GM19395 (cell line): ENCODE data around the gene OLFM1.
"Not testable (repeated sequence)": the region's sequence is repeated elsewhere in the genome, so short reads cannot be mapped to it uniquely, and the experiment has no call there.

Experiments used
- ATAC-seq: cut with Tn5 transposase; IDR thresholded peaks from one replicate; pipeline ENCODE4 v1.9.1; 2021; ENCODE audit warnings: mild to moderate bottlenecking, moderate library complexity; ENCODE audit not compliant: unreplicated experiment

OLFM1 gene

DNA sequence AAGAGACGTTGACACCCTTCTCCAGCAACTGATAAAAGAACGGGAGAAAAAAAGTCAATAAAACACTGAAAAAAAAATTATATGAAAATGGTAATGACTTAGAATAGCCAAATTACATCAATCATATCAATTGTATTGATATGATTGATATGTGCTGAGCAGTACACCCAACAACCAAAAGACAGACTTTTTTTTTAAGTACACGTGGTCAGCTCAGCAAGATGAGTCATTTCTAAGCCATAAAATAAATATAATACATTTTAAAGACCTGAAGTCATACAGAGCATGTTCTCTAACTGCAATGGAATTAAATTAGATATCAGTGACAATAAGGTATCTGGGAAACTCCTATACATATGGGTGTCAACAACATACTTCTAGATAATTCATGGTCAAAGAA is 30.9 kb upstream of the OLFM1 start:
- ATAC-seq, result no peak

DNA sequence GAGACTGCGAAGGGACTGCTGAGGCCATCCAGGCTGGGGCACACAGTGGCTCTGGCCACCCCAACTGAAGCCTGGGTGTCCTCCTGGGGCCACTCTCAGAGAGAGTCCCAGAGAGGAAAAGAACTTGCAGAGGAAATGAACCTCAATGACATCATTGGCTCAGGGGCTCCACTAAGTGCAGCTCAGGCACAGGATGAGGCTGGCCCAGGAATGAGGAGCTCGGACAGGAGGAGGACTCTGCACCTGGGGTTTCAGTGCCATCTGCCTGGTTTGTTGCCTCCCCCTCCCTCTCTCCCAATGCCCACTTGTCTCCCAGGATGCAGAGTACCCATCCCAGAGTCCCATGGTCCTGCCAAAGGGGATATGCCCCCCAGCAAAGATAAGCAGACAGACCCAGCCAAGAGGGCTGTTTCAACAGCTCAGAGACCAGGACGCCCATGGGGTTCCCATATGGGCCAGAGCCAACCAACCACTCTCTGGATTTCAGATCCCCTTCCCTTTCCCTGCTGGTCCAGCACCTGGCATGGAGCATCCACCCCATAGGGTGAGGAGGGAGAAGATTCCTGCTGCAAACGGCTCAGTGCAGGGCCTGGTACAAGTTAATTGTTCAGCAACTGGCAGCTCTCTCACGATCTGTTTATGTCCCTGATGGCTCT is 26.9 kb upstream of the OLFM1 start:
- ATAC-seq, result no peak

DNA sequence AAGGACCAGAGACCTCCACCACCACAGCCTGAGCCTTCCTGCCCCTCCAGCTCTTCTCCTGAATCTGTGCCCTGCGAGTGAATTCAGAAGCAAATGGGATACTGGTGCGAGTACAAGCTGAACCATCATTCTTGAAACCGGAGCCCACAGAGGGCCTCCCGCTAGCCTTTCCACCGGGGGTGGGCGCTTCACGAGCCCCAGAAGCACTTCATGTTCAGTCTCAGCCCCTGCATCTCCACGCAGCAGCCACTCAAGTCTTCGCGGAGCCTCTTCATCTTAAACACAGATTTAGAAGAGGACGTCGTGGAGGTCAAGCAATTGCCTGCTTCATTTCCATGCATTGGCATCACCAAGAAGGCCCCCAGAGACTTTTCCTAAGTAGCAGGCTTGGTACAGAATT is 26.0 kb upstream of the OLFM1 start:
- no peak for ATAC-seq

DNA sequence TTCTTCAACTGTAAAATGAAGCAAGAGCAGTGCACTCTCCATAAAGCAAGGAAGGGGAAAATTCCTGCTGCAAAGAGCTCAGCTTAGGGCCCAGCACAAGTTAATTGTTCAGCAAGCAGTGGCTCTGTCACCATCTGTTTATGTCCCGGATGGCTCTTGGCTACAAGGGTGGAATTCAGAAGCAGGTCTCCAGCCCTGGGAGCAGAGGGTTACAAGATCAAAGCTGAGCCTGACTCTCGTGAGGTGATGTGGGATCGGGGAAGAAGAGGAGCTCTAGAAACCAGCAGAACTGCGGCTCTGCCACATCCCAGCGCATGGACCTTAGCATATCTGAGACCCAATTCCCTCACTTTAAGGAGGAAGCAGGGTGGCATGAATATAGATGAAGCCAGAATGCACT is 25.2 kb upstream of the OLFM1 start:
- ATAC-seq, result no peak

DNA sequence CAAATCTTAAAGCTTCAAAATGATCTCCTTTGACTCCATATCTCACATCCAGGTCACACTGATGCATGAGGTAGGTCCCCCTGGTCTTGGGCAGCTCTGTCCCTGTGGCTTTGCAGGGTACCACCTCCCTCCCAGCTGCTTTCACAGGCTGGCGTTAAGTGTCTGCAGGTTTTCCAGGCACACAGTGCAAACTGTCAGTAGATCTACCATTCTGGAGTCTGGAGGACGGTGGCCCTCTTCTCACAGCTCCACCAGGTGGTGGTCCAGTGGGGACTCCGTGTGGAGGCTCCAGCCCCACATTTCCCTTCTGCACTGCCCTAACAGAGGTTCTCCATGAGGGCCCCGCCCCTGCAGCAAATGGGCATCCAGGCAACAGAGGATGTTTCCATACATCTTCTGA is 24.0 kb upstream of the OLFM1 start:
- not testable (repeated sequence) for ATAC-seq

DNA sequence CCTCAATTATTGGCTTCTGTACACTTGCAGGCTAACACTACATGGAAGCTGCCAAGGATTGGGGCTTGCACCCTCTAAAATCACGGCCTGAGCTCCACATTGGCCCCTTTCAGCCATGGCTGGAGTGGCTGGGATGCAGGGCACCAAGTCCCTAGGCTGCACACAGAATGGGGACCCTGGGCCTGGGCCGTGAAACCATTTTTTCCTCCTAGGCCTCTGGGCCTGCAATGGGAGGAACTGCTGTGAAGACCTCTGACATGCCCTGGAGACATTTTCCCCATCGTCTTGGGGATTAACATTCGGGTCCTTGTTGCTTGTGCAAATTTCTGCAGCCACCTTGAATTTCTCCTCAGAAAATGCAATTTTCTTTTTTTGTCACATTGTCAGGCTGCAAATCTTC is 23.6 kb upstream of the OLFM1 start:
- ATAC-seq, result not testable (repeated sequence)

DNA sequence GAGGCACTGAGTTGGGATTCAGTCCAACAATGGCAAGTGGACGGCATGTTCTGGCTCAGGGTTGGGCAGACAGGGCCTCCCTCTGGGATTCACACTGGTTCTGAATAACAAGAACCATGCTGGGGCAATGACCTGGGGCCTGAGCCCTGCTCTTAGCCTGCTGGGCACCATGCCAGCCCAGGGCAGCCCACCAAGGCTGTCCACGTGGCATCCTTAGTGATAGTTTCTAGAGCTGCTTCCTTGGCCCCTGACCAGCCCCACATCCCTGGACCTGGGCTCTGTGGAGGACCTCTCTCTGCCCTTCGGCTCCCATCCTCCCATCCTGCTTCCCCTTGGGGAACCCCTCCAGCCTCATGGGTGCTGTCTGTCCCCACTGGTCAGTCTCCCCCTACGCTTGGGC is 22.3 kb upstream of the OLFM1 start:
- ATAC-seq, result no peak

DNA sequence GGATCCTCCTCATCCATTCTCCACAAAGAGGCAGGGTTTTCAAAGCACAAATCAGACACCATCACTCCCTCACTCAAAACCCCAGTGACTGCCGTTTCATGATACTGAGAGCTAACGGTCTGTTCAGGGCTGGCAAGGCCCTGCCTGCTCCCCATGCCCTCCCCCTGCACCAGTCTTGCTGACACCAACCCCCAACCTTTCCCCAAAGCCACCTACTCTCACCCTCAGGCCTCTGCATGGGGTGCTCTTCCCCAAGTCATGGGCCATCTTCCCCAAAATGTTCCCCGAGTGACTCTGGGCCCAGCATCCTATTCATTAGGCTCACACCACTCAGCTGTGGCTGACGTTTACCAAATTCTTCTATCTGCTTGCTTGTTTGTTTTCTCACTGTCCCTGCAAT is 21.7 kb upstream of the OLFM1 start:
- ATAC-seq, result no peak

DNA sequence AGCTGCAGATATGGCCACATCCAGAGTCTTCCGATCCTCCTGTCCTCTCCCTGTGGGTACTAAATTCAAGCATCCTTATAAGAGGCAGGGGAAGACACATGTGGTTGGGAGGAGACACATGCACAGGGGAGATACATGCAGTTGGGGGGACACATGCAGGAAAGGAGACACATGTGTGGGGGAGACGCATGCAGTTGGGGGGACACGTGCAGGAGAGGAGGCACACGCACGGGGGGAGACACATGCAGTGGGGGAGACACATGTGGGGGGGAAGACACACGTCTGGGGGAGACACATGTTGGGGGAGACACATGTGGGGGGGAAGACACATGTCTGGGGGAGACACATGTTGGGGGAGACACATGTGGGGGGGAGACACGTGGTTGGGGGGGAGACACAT is 21.2 kb upstream of the OLFM1 start:
- ATAC-seq, result no peak

DNA sequence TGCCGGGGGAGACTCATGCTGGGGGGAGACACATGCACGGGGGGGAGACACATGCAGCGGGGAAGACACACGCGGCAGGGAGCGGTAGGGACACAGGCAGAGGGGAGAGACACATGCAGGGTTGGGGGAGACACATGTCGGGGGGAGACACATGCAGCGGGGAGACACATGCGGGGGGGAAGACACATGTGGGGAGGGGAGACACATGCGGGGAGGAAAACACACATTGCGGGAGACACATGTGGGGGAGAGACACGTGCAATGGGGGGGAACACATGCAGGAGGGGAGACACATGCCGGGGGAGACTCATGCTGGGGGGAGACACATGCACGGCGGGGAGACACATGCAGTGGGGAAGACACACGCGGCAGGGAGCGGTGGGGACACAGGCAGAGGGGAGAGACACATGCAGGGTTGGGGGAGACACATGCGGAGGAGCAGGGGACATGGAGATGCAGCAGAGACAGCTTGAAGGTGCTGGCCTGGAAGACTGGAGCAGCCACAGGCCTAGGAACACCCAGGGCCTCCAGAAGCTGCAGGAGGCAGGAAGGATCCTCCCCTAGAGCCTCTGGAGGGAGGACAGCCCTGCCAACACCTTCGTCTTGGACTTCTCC is 20.3 kb upstream of the OLFM1 start:
- ATAC-seq, result no peak

DNA sequence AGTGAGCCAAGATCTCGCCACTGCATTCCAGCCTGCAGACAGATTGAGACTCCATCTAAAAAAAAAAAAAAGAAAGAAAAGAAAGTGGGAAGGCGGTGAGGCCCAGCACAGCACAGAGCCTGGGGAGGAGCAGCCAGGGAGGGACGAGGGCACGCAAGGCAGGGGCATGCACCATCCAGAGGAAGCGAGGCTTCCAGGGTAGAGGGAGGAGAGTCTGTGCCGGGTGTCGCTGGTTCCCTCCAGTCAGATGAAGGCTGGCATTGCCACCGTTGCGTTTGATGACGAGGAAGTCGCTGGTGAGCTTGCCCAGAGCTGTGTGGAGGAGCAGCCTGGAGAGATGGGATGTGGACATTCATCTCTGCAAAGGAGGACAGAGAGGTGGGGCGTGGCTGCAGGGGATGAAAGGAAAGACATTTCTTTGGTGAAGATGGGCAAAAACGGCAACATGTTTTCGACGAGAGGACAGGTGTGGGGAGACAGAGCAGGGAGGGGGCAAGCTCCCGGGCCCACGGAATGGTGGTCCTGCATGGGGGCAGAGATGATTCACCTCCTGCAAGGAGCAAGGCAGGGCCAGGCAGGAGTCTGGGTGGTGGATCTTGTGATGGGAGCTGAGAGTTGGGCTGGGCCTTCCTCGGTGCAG is 18.6 kb upstream of the OLFM1 start:
- no peak for ATAC-seq

DNA sequence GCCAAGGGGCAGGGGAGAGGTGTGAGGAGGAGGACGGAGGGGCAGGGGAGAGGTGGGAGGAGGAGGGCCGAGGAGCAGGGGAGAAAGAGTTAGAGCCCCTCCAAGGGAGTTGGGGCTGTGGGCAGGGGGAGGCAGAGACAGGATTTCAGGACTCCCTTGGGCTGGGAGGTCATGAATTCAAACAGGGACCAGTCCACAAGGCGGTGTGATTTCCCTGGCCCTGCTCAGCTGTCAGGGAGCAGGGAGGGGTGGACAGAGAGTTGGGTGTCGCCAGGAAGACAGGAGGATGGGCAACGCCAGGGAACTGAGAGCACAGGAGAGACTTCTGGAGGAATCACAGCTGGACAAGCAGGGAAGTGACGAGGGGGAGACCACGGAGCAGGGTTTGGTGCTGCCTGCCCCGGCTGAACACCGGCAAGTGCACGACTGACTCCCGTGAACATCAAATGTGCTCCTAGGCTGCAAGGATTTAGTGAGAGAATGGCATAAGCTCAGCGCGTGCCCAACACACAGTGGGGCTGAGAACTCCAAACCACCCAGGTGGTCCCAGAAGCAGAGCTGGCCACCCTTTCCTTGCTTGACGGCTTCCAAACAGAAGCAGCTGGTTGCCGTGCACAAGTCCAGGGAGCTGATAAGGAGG is 17.8 kb upstream of the OLFM1 start:
- ATAC-seq, result no peak

DNA sequence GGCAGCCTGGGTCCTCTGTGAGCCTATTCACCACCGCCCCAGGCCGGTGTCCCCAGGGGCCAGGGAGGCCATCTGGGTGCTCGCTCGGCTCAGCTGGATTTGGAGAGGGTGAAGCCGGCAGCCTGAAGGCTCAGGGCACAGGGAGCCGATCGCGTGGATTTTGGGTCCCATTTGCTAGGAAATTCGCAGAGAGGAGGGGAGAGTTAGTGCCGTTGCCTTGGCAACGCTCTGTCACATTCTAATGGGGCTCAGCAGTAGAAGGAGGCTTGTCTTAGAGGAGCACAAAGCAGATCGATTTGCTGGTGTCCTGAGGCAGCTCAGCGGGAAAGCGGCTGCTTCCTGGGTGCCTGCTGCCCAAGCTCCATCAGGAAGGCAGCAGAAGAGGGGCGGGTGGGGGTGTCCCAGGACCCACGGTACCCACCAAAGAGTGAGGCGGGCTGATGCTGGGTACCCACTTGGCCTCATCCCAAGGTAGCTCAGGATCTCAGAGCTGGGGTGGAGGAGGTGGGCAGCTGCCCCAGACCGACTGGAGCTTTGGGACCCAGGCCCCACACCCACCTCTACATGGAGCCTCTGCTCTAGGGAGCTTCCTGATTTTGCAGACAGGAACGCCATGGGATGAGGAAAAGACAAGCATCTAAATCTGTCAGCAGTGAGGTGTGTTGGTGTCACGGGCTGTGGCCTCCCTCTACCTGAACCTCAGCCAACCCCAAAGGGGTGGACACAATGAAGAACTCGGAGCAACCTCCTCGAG is 17.1 kb upstream of the OLFM1 start:
- no peak for ATAC-seq

DNA sequence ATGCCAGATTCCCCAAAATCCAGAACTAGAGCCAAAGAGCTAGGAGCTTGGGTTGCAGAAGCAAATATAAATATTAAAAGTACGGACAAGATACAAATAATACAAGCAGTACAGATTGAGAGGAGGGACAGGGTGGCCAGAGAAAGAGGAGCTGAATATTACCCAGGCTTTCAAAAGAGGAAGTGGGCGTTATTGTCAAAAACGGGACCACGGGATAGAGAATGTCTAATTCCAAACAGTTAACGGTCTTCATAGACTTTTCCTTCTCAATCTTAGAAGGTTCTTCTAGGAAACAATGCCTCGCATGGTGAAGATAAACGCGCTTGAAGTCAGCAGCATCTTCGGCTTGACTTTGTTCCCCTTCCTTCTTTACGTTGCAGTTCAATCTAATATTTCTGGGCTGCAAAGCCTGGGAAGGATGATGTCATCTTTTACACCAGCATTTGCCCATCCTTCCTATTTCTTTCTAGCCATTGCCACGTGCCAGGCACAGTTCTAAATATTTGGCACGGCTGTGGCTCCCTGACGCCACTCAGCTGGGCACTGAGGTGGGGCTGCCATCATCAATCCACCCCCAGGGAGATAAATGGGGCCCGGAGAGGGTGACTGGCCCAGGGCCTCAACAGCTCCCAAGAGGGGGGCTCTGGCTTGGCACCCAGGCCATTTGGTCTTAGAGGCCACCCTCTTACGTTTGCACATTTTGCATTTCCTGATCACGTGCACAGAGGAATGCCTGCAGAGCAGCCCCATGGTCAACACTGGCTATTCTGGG is 16.3 kb upstream of the OLFM1 start:
- ATAC-seq, result no peak

DNA sequence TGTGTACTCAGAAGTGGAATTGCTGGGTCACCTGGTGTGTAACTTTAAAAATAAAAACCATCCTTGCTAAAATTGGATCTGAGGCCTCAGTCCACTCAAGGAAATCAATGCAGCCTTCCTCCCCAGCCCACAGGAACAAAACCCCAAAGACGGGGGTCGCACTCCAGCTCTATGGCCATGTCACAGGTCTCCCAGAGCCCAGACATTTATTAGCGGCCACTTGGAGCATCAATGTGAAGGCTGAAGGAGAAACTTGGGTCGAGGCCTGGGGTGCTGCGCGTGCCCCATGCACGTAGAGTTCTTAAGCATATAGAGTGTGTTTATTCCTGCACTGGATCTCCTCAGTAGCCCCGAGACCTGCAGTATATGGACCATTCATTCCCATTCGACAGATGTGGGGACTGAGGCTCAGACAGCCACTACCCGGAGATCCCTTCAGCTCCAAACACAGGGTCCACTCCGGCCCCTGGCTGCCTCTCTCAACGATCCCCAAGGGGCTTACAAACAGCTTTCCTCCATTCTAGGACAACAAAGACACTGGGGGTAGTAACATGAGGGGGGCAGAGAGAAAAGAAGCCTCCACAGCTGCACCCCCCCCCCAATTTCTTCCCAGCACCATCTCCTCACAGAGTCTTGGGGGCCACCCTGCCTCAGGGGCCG is 14.3 kb upstream of the OLFM1 start:
- no peak for ATAC-seq

DNA sequence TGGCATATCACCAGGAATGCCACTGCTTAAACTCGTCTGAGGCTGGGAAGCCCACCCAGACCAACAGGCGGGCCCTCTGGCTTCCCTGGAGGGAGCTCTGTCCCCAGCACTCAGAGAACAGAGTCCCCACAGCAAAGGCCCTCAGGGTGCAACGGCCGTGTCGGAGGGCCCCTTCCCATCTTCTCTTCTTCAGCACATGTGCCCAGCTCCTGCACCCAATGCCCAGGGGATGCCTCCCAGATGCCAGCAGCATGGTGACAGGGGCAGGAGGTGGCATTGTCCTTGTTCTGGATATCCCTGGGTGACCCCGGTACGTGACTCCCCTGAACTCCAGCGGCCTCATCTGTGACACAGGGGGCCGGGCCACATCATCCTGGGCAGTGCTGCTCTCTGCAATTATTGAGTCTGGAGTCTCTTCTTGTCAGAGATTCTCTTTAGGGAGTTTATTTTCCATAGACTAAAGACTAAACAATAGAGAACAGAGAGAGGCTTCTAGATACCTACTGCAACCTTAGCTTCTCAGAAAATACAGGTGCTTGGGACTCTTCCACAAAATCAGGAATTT is 13.6 kb upstream of the OLFM1 start:
- no peak for ATAC-seq

DNA sequence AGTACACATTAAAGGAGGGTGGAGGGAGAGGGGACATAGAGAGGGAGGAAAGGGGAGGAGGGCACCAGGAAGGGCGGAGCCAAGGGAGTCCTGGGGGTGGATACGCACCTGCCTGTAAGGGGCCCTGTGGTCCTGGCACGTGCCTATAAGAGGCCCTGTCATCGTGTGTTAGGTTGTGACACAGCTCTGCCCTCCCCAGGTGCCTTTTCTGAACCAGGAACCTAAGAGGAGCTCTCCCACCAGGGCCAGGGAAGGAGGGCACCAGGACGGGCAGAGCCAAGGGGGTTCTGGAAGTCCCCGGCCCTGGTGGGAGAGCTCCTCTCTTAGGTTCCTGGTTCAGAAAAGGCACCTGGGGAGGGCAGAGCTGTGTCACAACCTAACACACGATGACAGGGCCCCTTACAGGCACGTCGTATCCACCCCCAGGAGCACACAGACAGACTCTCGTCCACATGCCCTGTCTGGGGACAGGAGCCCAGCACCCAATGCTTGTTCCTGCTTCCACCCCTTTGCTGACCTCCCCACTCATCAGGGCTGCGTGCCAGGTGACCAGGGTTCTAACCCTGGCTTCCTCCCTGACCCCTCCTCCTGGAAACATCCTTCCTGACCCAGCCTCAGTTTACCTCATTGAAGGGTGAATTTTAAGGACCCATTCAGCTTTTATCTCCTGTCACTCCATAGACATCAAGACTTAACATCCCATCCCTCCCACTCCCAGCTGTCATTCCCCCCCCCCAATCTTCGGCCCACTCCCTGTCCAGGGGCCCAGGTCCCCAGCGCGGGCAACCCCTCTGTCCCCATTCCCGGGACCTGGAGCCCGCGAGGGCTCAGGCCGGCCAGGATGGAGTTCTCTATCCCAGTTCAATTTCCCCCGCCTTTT is 12.9 kb upstream of the OLFM1 start:
- no peak for ATAC-seq

DNA sequence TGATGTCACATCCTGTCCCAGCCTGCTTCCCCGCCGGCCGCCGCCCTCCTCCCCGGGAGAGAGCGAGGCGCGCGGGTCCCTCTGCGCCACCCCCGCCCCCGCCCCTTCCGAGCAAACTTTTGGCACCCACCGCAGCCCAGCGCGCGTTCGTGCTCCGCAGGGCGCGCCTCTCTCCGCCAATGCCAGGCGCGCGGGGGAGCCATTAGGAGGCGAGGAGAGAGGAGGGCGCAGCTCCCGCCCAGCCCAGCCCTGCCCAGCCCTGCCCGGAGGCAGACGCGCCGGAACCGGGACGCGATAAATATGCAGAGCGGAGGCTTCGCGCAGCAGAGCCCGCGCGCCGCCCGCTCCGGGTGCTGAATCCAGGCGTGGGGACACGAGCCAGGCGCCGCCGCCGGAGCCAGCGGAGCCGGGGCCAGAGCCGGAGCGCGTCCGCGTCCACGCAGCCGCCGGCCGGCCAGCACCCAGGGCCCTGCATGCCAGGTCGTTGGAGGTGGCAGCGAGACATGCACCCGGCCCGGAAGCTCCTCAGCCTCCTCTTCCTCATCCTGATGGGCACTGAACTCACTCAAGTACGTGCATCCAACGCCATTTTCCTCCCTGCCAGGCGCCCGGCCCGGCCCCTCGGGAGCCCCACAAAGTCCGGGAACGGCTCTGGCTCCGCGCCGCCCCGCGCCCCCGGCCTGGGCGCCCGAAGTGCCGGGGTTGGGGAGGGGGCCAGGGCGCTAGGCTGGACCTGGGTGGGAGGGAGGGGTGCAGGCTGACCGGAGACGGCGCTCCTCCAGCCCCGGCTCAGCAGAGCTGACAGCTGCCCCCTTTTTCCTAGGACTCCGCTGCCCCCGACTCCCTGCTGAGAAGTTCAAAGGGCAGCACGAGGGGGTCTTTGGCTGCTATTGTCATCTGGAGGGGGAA is 12.0 kb upstream of the OLFM1 start:
- ATAC-seq, result no peak
